Measurements from ENCODE around the gene SS18L1.

DNA sequence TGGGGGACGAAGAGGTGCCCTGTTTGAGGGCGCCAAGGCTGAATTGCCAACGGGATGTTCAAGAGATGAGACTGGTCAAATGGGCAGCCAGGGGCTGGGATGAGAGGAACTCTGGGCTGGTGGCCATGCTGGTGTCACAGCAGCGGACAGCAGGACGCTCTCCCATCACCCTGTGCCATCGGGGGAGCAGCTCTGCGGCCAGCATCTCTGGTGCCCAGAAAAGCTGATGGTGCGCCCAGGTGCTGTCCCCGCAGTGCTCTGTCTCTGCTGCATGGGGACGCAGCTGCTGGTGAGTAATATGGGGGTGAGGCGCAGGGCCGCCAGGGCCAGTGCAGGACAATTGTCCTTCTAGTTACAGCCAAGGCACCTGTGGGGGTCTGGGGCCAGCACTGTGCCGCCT is 81.5 kb downstream of the SS18L1 start:
- TF ChIP-seq POLR2AphosphoS5 (IDR thresholded peaks at IDR 0.05; ENCODE audit: low read depth, low read length) (no peak), EP300 (IDR thresholded peaks at IDR 0.05; ENCODE audit: borderline replicate concordance in 1 of 2, low read depth in 1 of 2, low read length in 1 of 2) (no peak), CHD2 (IDR thresholded peaks at IDR 0.05; ENCODE audit: low read length, partially characterized antibody) (no peak), JUND (IDR thresholded peaks at IDR 0.05) (no peak)
- TF ChIP-seq, protein P1, sequence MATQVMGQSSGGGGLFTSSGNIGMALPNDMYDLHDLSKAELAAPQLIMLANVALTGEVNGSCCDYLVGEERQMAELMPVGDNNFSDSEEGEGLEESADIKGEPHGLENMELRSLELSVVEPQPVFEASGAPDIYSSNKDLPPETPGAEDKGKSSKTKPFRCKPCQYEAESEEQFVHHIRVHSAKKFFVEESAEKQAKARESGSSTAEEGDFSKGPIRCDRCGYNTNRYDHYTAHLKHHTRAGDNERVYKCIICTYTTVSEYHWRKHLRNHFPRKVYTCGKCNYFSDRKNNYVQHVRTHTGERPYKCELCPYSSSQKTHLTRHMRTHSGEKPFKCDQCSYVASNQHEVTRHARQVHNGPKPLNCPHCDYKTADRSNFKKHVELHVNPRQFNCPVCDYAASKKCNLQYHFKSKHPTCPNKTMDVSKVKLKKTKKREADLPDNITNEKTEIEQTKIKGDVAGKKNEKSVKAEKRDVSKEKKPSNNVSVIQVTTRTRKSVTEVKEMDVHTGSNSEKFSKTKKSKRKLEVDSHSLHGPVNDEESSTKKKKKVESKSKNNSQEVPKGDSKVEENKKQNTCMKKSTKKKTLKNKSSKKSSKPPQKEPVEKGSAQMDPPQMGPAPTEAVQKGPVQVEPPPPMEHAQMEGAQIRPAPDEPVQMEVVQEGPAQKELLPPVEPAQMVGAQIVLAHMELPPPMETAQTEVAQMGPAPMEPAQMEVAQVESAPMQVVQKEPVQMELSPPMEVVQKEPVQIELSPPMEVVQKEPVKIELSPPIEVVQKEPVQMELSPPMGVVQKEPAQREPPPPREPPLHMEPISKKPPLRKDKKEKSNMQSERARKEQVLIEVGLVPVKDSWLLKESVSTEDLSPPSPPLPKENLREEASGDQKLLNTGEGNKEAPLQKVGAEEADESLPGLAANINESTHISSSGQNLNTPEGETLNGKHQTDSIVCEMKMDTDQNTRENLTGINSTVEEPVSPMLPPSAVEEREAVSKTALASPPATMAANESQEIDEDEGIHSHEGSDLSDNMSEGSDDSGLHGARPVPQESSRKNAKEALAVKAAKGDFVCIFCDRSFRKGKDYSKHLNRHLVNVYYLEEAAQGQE (IDR thresholded peaks at IDR 0.05; ENCODE audit: low read depth, low read length): no peak

All from SK-N-SH (cell line).